Stomach (tissue), 9 donors: Measurements from ENCODE around the gene SPARCL1. TPM values are rescaled to one million over a fixed set of nuclear protein-coding genes. Genes with fewer than 3 reads are reported as not detected.

Experiments used
- DNase-seq, 2 donors: peaks; one replicate each; pipeline versions ENCODE4 v3.0.0 to v3.0.0-alpha.2; 2013 to 2019
- H3K27ac ChIP-seq, 5 donors: fragments of 200-600 bp in 4 of 5; sonication (generic) in 4 of 5; one replicate each; pipeline ENCODE4 v1.5.1; 2013 to 2019; ENCODE audit warnings: mild to moderate bottlenecking in 1 of 5, moderate library complexity in 1 of 5
- H3K27me3 ChIP-seq, 3 donors: fragments of 200-600 bp; sonication (generic); one replicate each; pipeline ENCODE4 v1.5.1; 2017 to 2019; ENCODE audit warnings: mixed run types in 1 of 3
- H3K36me3 ChIP-seq, 4 donors: fragments of 200-600 bp; sonication (generic); 1 replicate in 3 of 4; 2 replicates in 1 of 4; pipeline ENCODE4 v1.5.1; 2016 to 2019
- H3K4me1 ChIP-seq, 4 donors: fragments of 200-600 bp; sonication (generic); one replicate each; pipeline ENCODE4 v1.5.1; 2016 to 2019
- H3K4me3 ChIP-seq, 4 donors: fragments of 200-600 bp; sonication (generic) in 3 of 4; one replicate each; pipeline ENCODE4 v1.5.1; 2016 to 2019; ENCODE audit warnings: mild to moderate bottlenecking in 1 of 4
- H3K9me3 ChIP-seq, 4 donors: fragments of 200-600 bp; sonication (generic); one replicate each; pipeline ENCODE4 v1.5.1; 2016 to 2019
- EP300 ChIP-seq: sonication (generic); formaldehyde crosslinking; IDR thresholded peaks from one replicate; pipeline ENCODE4 v1.6.1; 2017; ENCODE audit warnings: antibody characterized with exemption
- POLR2A ChIP-seq, 4 donors: fragments of 450-650 bp; IDR thresholded peaks; one replicate each; pipeline ENCODE4 v1.6.1; 2016; ENCODE audit warnings: antibody characterized with exemption in 4 of 4, control low read depth in 2 of 4, mild to moderate bottlenecking in 1 of 4, moderate library complexity in 1 of 4
- POLR2AphosphoS5 ChIP-seq, 3 donors: sonication (generic); formaldehyde crosslinking; IDR thresholded peaks; one replicate each; pipeline ENCODE4 v1.6.1; 2016; ENCODE audit warnings: antibody characterized with exemption in 3 of 3
- WGBS, 5 donors: extraction: QIAGEN DNeasy Blood & Tissue Kit in 3 of 5; methylation state at CpG; one replicate each; pipeline versions ENCODE4 v1.1.5 to v1.1.7; 2013 to 2018; 5-methylcytosine and 5-hydroxymethylcytosine counted together
- intact Hi-C: fragments of 100-400 bp; cut with DNase I; formaldehyde crosslinking; loops from one replicate; pipeline ENCODE4 v1.15.1; 2023; ENCODE audit warnings: low total_unique reads
- polyA plus RNA-seq, 3 donors: library from polyadenylated mRNA; stranded (reverse); fragments of 200-250 nt; gene quantifications; one replicate each; pipeline ENCODE4 v1.2.3, GENCODE V29; 2013
- total RNA-seq, 5 donors: library from RNA; depleted of rRNA; stranded (reverse); fragments of >200 nt; gene quantifications; one replicate each; pipeline versions ENCODE4 v1.1.0 to v1.2.3, GENCODE V29; 2014 to 2016
- TF ChIP-seq, protein P1 (sequence below), 7 experiments: fragments of 450-650 bp in 4 of 7; fragments of 200-600 bp in 3 of 7; sonication (generic) in 3 of 7; IDR thresholded peaks; one replicate each; pipeline ENCODE4 v1.5.1; 2016 to 2019; ENCODE audit warnings: antibody characterized with exemption in 7 of 7, control low read depth in 2 of 7, mild to moderate bottlenecking in 1 of 7
- donor health status: healthy with polysubstance abuse.
- donor health status: Bipolar disorder and iron deficiency.
- donor health status: healthy.

The SPARCL1 gene
- total and polyA plus RNA-seq, 8 donors: 36.9 to 710 (median 192) TPM

DNA sequence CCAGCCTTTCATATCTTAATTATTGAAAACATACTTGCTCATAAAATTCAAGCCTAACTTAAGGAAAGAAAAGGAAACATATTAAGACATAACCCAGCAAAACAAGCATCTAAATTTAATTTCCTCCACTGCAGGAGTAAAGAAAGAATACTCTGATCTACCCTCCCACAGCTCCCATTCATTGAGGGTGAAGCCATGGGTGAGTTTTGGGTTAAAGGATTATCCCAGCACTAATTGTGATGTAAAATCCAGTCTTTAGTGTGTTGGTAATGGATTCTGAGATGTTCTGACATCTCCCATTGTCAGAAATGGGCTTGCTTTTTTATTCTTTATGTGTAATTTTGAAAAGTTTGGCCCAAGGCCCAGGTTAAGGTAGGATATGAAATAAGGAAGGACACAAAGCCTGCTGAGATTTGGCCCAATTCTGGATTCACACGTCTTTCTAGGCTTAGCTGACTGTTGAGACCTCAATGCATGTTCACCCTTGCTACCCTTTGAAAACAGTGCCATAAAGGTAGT lies 50.4 kb downstream of the SPARCL1 start:
- TF ChIP-seq POLR2AphosphoS5 (IDR thresholded peaks at IDR 0.05) (no peak), POLR2A (IDR thresholded peaks at IDR 0.05) (no peak), EP300 (no peak)
- TF ChIP-seq, protein P1, sequence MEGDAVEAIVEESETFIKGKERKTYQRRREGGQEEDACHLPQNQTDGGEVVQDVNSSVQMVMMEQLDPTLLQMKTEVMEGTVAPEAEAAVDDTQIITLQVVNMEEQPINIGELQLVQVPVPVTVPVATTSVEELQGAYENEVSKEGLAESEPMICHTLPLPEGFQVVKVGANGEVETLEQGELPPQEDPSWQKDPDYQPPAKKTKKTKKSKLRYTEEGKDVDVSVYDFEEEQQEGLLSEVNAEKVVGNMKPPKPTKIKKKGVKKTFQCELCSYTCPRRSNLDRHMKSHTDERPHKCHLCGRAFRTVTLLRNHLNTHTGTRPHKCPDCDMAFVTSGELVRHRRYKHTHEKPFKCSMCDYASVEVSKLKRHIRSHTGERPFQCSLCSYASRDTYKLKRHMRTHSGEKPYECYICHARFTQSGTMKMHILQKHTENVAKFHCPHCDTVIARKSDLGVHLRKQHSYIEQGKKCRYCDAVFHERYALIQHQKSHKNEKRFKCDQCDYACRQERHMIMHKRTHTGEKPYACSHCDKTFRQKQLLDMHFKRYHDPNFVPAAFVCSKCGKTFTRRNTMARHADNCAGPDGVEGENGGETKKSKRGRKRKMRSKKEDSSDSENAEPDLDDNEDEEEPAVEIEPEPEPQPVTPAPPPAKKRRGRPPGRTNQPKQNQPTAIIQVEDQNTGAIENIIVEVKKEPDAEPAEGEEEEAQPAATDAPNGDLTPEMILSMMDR (IDR thresholded peaks at IDR 0.05): no peak
- Histone ChIP-seq H3K36me3 (peaks cover 11 to 67% (median 50%) of the 10 kb centered on the region in 4 donors), H3K9me3 (no peaks in the 10 kb centered on the region), H3K4me3 (no peak overlapping the region), H3K27me3 (no peaks in the 10 kb centered on the region), H3K4me1 (peaks cover 0 to 7% (median 0%) of the 10 kb centered on the region in 4 donors), H3K27ac (no peak overlapping the region)
- intact Hi-C loops: no loop called here
- WGBS, 5 donors: 71 to 90% (median 78%) methylated on average over 1 of the region's 1 CpG
- no peak for DNase-seq

DNA sequence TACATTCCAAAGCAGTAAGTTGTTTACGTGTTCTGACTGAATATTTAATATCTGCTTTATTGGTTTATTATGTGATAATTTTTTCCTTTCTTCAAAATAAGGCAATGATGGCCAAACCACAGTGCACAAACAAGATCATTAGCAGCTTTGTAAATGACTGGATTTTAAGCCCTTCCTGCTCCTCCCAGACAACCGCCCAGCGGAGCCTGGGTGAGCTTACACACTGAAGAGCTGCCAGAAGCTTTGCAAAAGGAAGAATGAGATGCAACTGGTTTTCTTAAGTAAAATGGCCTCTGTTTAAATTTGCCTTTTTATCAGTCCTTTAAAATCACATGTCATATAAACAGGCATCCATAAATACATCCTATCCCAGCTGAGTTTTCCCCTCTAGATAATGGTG lies 52.2 kb downstream of the SPARCL1 start:
- Histone ChIP-seq H3K27ac (peak overlapping the region in 2 of 5 donors; percentile 10 to 34), H3K36me3 (peaks cover 11 to 81% (median 54%) of the 10 kb centered on the region in 4 donors), H3K4me3 (no peak overlapping the region), H3K4me1 (peaks cover 0 to 7% (median 0%) of the 10 kb centered on the region in 4 donors), H3K9me3 (no peaks in the 10 kb centered on the region), H3K27me3 (no peaks in the 10 kb centered on the region)
- TF ChIP-seq POLR2A (IDR thresholded peaks at IDR 0.05) (no peak), POLR2AphosphoS5 (IDR thresholded peaks at IDR 0.05) (no peak), EP300 (no peak)
- TF ChIP-seq, protein P1 (IDR thresholded peaks at IDR 0.05): no peak
- 74 to 84% (median 76%) methylated on average over 3 of the region's 3 CpGs for whole genome bisulfite sequencing, 5 donors
- intact Hi-C loops: no loop called here
- no peak for DNase-seq

DNA sequence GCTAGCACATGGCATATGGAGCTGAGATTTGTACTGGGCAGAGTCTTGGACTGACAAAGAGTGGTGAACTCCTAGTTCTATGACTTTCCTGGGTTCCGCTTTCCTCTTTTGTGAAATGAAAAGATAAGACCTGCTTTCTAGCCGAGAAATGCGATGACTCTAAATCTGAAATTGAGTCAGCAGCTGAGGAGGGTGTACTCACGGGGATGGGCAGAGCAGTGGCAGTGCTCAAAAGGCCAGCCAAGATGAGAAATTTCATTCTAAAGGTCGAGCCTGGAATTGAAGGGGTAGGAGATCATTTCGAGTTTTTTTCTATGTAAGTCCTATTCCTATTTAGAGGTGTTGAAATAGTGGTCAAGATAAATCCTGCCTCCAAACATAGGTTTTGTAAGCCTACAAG lies 59.8 kb downstream of the SPARCL1 start:
- DNase-seq: no peak
- Histone ChIP-seq H3K36me3 (peaks cover 0 to 17% (median 14%) of the 10 kb centered on the region in 4 donors), H3K9me3 (no peaks in the 10 kb centered on the region), H3K27ac (peak overlapping the region in 1 of 5 donors; percentile 47), H3K4me1 (peaks cover 0 to 10% (median 0%) of the 10 kb centered on the region in 4 donors), H3K4me3 (no peak overlapping the region), H3K27me3 (no peaks in the 10 kb centered on the region)
- intact Hi-C loops: loop anchor here (5.0 kb wide), 1 partner anchor 87 kb away; no protein-coding TSS in a partner anchor
- 69 to 89% (median 83%) methylated on average over 6 of the region's 6 CpGs for WGBS, 5 donors
- TF ChIP-seq EP300 (no peak), POLR2AphosphoS5 (IDR thresholded peaks at IDR 0.05) (no peak), POLR2A (IDR thresholded peaks at IDR 0.05) (no peak)
- TF ChIP-seq, protein P1 (IDR thresholded peaks at IDR 0.05): no peak

DNA sequence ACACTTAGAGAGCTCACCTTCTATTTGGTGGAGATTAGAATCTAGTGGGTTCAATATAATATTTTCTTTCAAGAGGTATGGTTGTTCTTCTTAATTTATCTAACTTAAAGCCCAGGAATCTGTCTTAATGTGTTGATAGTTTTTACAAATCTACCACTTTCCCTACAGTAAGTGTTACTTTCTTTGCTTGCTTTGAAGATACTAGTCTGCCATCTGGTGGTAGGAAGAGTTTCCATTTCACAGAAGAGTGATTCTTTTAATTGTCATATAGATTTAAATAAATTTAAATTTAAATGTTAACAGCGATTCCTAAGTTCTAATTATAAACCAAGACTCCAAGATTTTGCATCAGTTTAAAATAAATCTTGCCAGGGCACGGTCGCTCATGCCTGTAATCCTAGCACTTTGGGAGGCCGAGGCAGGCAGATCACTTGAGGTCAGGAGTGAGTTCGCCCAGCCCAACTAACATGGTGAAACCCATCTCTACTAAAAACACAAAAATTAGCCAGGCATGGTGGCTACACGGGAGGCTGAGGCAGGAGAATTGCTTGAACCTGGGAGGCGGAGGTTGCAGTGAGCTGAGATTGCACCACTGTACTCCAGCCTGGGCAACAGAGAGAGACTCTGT lies 63.3 kb downstream of the SPARCL1 start:
- H3K27me3 ChIP-seq: no peaks in the 10 kb centered on the region
- WGBS, 5 donors: 42 to 55% (median 47%) methylated on average over 7 of the region's 7 CpGs

More for the DNA sequence above, 63.3 kb downstream of the SPARCL1 start:
- Histone ChIP-seq H3K9me3 (no peaks in the 10 kb centered on the region), H3K27ac (no peak overlapping the region), H3K4me3 (no peak overlapping the region), H3K4me1 (peaks cover 0 to 19% (median 7%) of the 10 kb centered on the region in 4 donors), H3K36me3 (no peaks in the 10 kb centered on the region)
- no peak for TF ChIP-seq POLR2AphosphoS5 (IDR thresholded peaks at IDR 0.05)
- TF ChIP-seq, protein P1 (IDR thresholded peaks at IDR 0.05): peak in 5 of 7 experiments; percentile 29 to 75 (median 66)
- intact Hi-C loops: loop anchor here (5.0 kb wide), 1 partner anchor 84 kb away; no protein-coding TSS in a partner anchor
- peak in 1 of 2 donors; percentile 75 for DNase-seq
